GM12891 (cell line): ENCODE measurements around the gene SPRR3.
"Not testable (repeated sequence)": the region's sequence is repeated elsewhere in the genome, so short reads cannot be mapped to it uniquely, and the experiment has no call there.

Source experiments
- POLR2A ChIP-seq: IDR thresholded peaks from 2 replicates; pipeline ENCODE4 v1.6.1; 2011; ENCODE audit warnings: low read depth, low read length, control low read depth
- POLR2AphosphoS5 ChIP-seq: IDR thresholded peaks from 2 replicates; pipeline ENCODE4 v1.6.1; 2011; ENCODE audit warnings: low read depth, low read length, control low read depth
- POU2F2 ChIP-seq: IDR thresholded peaks from 2 replicates; pipeline ENCODE4 v1.6.1; 2011; ENCODE audit warnings: low read depth, mild to moderate bottlenecking, control low read depth, low read length, moderate library complexity
- SPI1 ChIP-seq: IDR thresholded peaks from 2 replicates; pipeline ENCODE4 v1.6.1; 2011; ENCODE audit warnings: low read depth, low read length, control low read depth
- TAF1 ChIP-seq: IDR thresholded peaks from 2 replicates; pipeline ENCODE4 v1.6.1; 2011; ENCODE audit warnings: low read depth, low read length, control low read depth

- TF ChIP-seq POLR2A, SPI1, POU2F2, POLR2AphosphoS5, TAF1: not testable (repeated sequence)
These were observed 9.7 kb downstream of the SPRR3 start for GRCh38 chr1:153011235-153011758.
